B cell (primary cell): ENCODE measurements around the gene OGDHL. TPM values are rescaled to one million over a fixed set of nuclear protein-coding genes. Genes with fewer than 3 reads are reported as not detected.
A peak's percentile ranks its signal among the peaks of the same experiment; 100 is the strongest.

Source experiments
- ATAC-seq: fragments of 200-7000 bp; cut with Tn5 transposase; one replicate; pipeline ENCODE4 v1.10.0; 2021; ENCODE audit warnings: low read depth, mild to moderate bottlenecking, moderate number of reproducible peaks, moderate library complexity
- CTCF ChIA-PET: fragments of 350-600 bp; sonication (Branson Sonifier 250); formaldehyde crosslinking; loops from one replicate; lab custom pipeline; 2021; ENCODE audit warnings: antibody characterized with exemption, inconsistent platforms; lab: Charles Lee
- POLR2A ChIA-PET: fragments of 350-600 bp; sonication (Branson Sonifier 250); formaldehyde crosslinking; loops from one replicate; lab custom pipeline; 2021; ENCODE audit warnings: antibody characterized with exemption; lab: Charles Lee
- DNase-seq: peaks from one replicate; pipeline ENCODE4 v3.0.0; 2013
- H2AFZ ChIP-seq: 2 replicates; pipeline ENCODE4 v1.6.1; 2012; ENCODE audit warnings: mild to moderate bottlenecking, low read depth, low read length; ENCODE audit not compliant: insufficient read depth, poor library complexity, severe bottlenecking
- H3K27ac ChIP-seq, 2 donors: 1 replicate in 1 of 2; 2 replicates in 1 of 2; pipeline ENCODE4 v1.5.1; 2012 to 2013; ENCODE audit warnings: low read length in 2 of 2, mild to moderate bottlenecking in 2 of 2, moderate library complexity in 1 of 2
- H3K27me3 ChIP-seq, 4 experiments: fragments of 200-600 bp in 1 of 4; sonication (generic) in 1 of 4; replicated peaks in 1 of 4; 1 replicate in 2 of 4; 2 replicates in 2 of 4; pipeline versions ENCODE4 v1.6.1 to v1.7.0; 2013 to 2016; ENCODE audit warnings: low read length in 3 of 4, mild to moderate bottlenecking in 2 of 4, mixed read lengths in 1 of 4, moderate library complexity in 1 of 4; ENCODE audit not compliant: insufficient read depth in 4 of 4, control insufficient read depth in 3 of 4; ENCODE audit errors: control extremely low read depth in 1 of 4
- H3K36me3 ChIP-seq, 2 experiments: replicated peaks in 1 of 2; 1 replicate in 1 of 2; 2 replicates in 1 of 2; pipeline versions ENCODE4 v1.6.1 to v1.7.1; 2013; ENCODE audit warnings: low read length in 1 of 2; ENCODE audit not compliant: insufficient read depth in 2 of 2, control insufficient read depth in 1 of 2; ENCODE audit errors: control extremely low read depth in 1 of 2, extremely low read depth in 1 of 2
- H3K4me1 ChIP-seq, 2 donors: fragments of 200-600 bp in 1 of 2; sonication (generic) in 1 of 2; 1 replicate in 1 of 2; 2 replicates in 1 of 2; pipeline versions ENCODE4 v1.5.1 to v1.6.1; 2013 to 2017; ENCODE audit warnings: low read length in 2 of 2; ENCODE audit not compliant: control insufficient read depth in 2 of 2, insufficient read depth in 2 of 2
- H3K4me2 ChIP-seq: replicated peaks from 2 replicates; pipeline ENCODE3; 2012; ENCODE audit warnings: mild to moderate bottlenecking, low read depth, low read length; ENCODE audit not compliant: poor library complexity, severe bottlenecking
- H3K4me3 ChIP-seq, 5 experiments: fragments of 200-600 bp in 1 of 5; sonication (generic) in 1 of 5; 1 replicate in 3 of 5; 2 replicates in 2 of 5; pipeline versions ENCODE4 v1.5.1 to v1.7.0; 2011 to 2016; ENCODE audit warnings: low read length in 4 of 5, mild to moderate bottlenecking in 4 of 5, low read depth in 2 of 5, control low read depth in 1 of 5, moderate library complexity in 1 of 5; ENCODE audit not compliant: insufficient read depth in 1 of 5; ENCODE audit errors: control extremely low read depth in 1 of 5, extremely low read depth in 1 of 5
- H3K79me2 ChIP-seq: fragments of 200-600 bp; sonication (generic); one replicate; pipeline ENCODE4 v1.6.0; 2016; ENCODE audit warnings: low read length; ENCODE audit not compliant: control insufficient read depth, insufficient read depth
- H3K9ac ChIP-seq: fragments of 200-600 bp; sonication (generic); 2 replicates; pipeline ENCODE4 v1.6.1; 2017; ENCODE audit warnings: mild to moderate bottlenecking, low read length, moderate library complexity
- H3K9me3 ChIP-seq, 3 donors: one replicate each; pipeline versions ENCODE4 v1.6.1 to v1.7.1; 2013; ENCODE audit warnings: low read length in 2 of 3; ENCODE audit not compliant: control insufficient read depth in 2 of 3, insufficient read depth in 1 of 3; ENCODE audit errors: control extremely low read depth in 1 of 3
- H4K20me1 ChIP-seq: 2 replicates; pipeline ENCODE4 v1.6.0; 2012; ENCODE audit warnings: mild to moderate bottlenecking, low read length; ENCODE audit not compliant: insufficient read depth, control insufficient read depth, poor library complexity, severe bottlenecking
- H3K27ac Mint-ChIP-seq: one replicate; pipeline ENCODE4 v1.8.0; 2021; ENCODE audit warnings: mixed read lengths
- H3K27me3 Mint-ChIP-seq: one replicate; pipeline ENCODE4 v1.8.0; 2021; ENCODE audit warnings: mixed read lengths
- H3K4me1 Mint-ChIP-seq: one replicate; pipeline ENCODE4 v1.8.0; 2021; ENCODE audit warnings: mixed read lengths
- H3K4me3 Mint-ChIP-seq: one replicate; pipeline ENCODE4 v1.8.0; 2021; ENCODE audit warnings: mixed read lengths
- H3K9me3 Mint-ChIP-seq: one replicate; pipeline ENCODE4 v1.8.0; 2022; ENCODE audit warnings: mixed read lengths; ENCODE audit not compliant: insufficient read depth
- EZH2 ChIP-seq: IDR thresholded peaks from 2 replicates; pipeline ENCODE4 v1.6.1; 2012; ENCODE audit warnings: borderline replicate concordance, low read depth, mild to moderate bottlenecking, moderate library complexity, low read length; ENCODE audit not compliant: insufficient read depth, poor library complexity, severe bottlenecking
- WGBS: methylation state at CpG from one replicate; pipeline ENCODE4 v1.1.5; 2013; ENCODE audit warnings: missing lambda C conversion rate; ENCODE audit not compliant: insufficient coverage; 5-methylcytosine and 5-hydroxymethylcytosine counted together
- intact Hi-C: fragments of 100-400 bp; cut with micrococcal nuclease; formaldehyde crosslinking; loops from one replicate; pipeline ENCODE4 v1.10.0; 2022
- polyA plus RNA-seq: library from polyadenylated mRNA; depleted of rRNA; stranded (reverse); fragments of >200 nt; gene quantifications from 2 replicates; pipeline ENCODE4 v1.2.3, GENCODE V29; 2012
- total RNA-seq, 2 donors: library from RNA; stranded (reverse); fragments of 120-200 nt in 1 of 2; gene quantifications; 1 replicate in 1 of 2; 2 replicates in 1 of 2; pipeline versions ENCODE4 v1.2.3 to v1.2.4, GENCODE V29; 2013 to 2022
- TF ChIP-seq, protein P1 (sequence below): fragments of 200-600 bp; IDR thresholded peaks from one replicate; pipeline ENCODE4 v1.8.0; 2022; ENCODE audit warnings: antibody characterized with exemption, mild to moderate bottlenecking

Gene OGDHL
- total and polyA plus RNA-seq, 2 donors (not counting 1 experiment from before 2014, with no cell fraction given) = not detected

DNA sequence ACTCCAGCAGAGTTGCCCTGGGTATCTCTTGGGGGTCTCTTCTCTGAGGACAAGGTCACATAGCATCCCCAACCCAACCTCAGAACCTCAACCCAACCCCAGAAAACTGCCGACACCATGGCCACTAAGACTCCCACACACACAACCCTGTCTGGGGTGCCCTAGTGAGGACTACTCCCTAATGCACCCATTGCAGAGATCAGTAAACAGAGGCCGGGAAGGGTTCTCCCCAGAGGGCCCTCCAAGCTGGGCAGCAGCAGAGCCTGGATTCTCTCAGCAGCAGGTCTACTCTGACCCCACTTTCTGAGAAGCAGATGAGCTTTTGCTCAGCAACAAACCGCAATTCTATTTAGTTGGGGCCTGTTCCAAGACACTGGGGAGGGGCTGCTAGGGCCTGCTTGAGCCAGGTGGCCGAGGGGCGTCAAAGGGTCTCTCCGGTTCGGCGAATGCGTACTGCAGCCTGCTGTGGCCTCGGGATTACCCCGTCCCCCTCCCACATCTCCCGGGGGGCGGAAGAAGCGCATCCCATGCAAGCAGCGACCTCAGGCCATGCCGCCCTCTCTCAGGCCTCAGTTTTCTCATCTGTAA is 828 bp downstream of the OGDHL start:
- TF ChIP-seq EZH2 = no peak
- TF ChIP-seq, protein P1, sequence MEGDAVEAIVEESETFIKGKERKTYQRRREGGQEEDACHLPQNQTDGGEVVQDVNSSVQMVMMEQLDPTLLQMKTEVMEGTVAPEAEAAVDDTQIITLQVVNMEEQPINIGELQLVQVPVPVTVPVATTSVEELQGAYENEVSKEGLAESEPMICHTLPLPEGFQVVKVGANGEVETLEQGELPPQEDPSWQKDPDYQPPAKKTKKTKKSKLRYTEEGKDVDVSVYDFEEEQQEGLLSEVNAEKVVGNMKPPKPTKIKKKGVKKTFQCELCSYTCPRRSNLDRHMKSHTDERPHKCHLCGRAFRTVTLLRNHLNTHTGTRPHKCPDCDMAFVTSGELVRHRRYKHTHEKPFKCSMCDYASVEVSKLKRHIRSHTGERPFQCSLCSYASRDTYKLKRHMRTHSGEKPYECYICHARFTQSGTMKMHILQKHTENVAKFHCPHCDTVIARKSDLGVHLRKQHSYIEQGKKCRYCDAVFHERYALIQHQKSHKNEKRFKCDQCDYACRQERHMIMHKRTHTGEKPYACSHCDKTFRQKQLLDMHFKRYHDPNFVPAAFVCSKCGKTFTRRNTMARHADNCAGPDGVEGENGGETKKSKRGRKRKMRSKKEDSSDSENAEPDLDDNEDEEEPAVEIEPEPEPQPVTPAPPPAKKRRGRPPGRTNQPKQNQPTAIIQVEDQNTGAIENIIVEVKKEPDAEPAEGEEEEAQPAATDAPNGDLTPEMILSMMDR = no peak
- Mint-ChIP-seq H3K27ac (no peak overlapping the region), H3K4me3 (peak overlapping the region; percentile 50), H3K27me3 (peaks cover 43% of the 10 kb centered on the region), H3K4me1 (peaks cover 8% of the 10 kb centered on the region), H3K9me3 (no peaks in the 10 kb centered on the region)
- CTCF ChIA-PET = no interaction called here
- Histone ChIP-seq H4K20me1 (no peaks in the 10 kb centered on the region), H3K27me3 (peaks cover 0 to 33% (median 9%) of the 10 kb centered on the region in 4 experiments), H2AFZ (peak overlapping the region; percentile 22), H3K36me3 (no peaks in the 10 kb centered on the region), H3K9ac (no peak overlapping the region), H3K4me2 (peak overlapping the region; percentile 67), H3K4me3 (no peak overlapping the region), H3K4me1 (peaks cover 6 to 13% of the 10 kb centered on the region in 2 donors), H3K79me2 (no peaks in the 10 kb centered on the region), H3K9me3 (peaks cover 0 to 11% (median 2%) of the 10 kb centered on the region in 3 donors), H3K27ac (no peak overlapping the region)
- WGBS = 30% methylated on average over 16 of the region's 16 CpGs
- intact Hi-C loops = no loop called here
- ATAC-seq = no peak
- no peak for DNase-seq
- POLR2A ChIA-PET = no interaction called here

DNA sequence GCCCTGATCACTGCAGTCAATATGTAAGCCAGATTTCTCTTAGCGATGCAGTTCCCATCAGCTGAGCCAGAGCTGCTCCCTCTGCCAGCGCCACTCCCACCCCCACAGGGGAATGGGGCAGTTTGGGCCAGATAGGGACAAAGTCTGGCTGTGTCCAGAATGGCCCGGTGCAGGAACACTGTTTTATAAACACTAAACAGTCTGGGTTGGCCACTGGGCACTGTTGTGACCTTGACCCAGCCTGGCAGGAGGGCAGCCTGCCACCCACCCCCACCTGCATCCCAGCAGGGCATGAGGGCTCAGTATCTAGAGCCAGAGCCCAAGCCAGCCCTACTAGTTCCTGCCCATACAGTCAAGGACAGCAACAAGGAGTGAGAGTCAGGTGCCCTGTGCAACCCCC is 1.3 kb downstream of the OGDHL start:
- ChIA-PET POLR2A (no interaction called here), CTCF (no interaction called here)
- Histone ChIP-seq H3K36me3 (no peaks in the 10 kb centered on the region), H3K27ac (no peak overlapping the region), H3K79me2 (no peaks in the 10 kb centered on the region), H3K9ac (no peak overlapping the region), H3K27me3 (peaks cover 0 to 33% (median 9%) of the 10 kb centered on the region in 4 experiments), H3K4me1 (peaks cover 6 to 13% of the 10 kb centered on the region in 2 donors), H4K20me1 (no peaks in the 10 kb centered on the region), H3K9me3 (peaks cover 0 to 11% (median 0%) of the 10 kb centered on the region in 3 donors), H2AFZ (no peak overlapping the region), H3K4me2 (no peak overlapping the region), H3K4me3 (no peak overlapping the region)
- ATAC-seq (no peak), DNase-seq (no peak)
- intact Hi-C loops = no loop called here
- no peak for TF ChIP-seq EZH2
- TF ChIP-seq, protein P1 = no peak
- 68% methylated on average over 3 of the region's 3 CpGs for WGBS
- Mint-ChIP-seq H3K4me1 (peaks cover 8% of the 10 kb centered on the region), H3K9me3 (no peaks in the 10 kb centered on the region), H3K27ac (no peak overlapping the region), H3K4me3 (peak overlapping the region; percentile 50), H3K27me3 (peaks cover 41% of the 10 kb centered on the region)
